SU-DHL-6 (cell line): ENCODE data around the gene RGS3.

Experiments used
- H2AFZ ChIP-seq: fragments of 200-600 bp; sonication (generic); 2 replicates; pipeline ENCODE4 v1.6.1; 2014; ENCODE audit warnings: low read depth, mild to moderate bottlenecking, moderate library complexity, mixed read lengths, antibody characterized with exemption, low read length; ENCODE audit not compliant: severe bottlenecking
- H3F3A ChIP-seq: fragments of 200-600 bp; shearing (Covaris generic); 2 replicates; pipeline ENCODE4 v1.6.0; 2016; ENCODE audit warnings: antibody characterized with exemption, mild to moderate bottlenecking; ENCODE audit not compliant: insufficient read depth
- H3K27ac ChIP-seq: fragments of 200-600 bp; sonication (generic); 2 replicates; pipeline ENCODE4 v1.5.1; 2016; ENCODE audit warnings: low read depth, mild to moderate bottlenecking, low read length, moderate library complexity, mixed read lengths
- H3K27me3 ChIP-seq: fragments of 200-600 bp; sonication (generic), shearing (Covaris generic); 2 replicates; pipeline ENCODE4 v1.6.0; 2014; ENCODE audit warnings: mild to moderate bottlenecking, low read length
- H3K36me3 ChIP-seq: fragments of 200-600 bp; sonication (generic); 2 replicates; pipeline ENCODE4 v1.6.1; 2014; ENCODE audit warnings: mild to moderate bottlenecking, low read length, mixed read lengths
- H3K4me2 ChIP-seq: fragments of 300-600, 200-600 bp; shearing (Covaris generic), sonication (generic); 2 replicates; pipeline ENCODE4 v1.6.0; 2014; ENCODE audit warnings: low read length, low read depth, mild to moderate bottlenecking; ENCODE audit not compliant: poor library complexity, severe bottlenecking
- H3K4me3 ChIP-seq: fragments of 200-600 bp; sonication (generic); 2 replicates; pipeline ENCODE4 v1.5.1; 2014; ENCODE audit warnings: antibody characterized with exemption, low read length, mild to moderate bottlenecking, mixed read lengths; ENCODE audit not compliant: insufficient read depth, poor library complexity, severe bottlenecking
- H3K79me2 ChIP-seq: fragments of 200-600 bp; sonication (generic); 2 replicates; pipeline ENCODE4 v1.6.1; 2014; ENCODE audit warnings: mild to moderate bottlenecking, low read length, moderate library complexity; ENCODE audit not compliant: insufficient read depth
- H3K9ac ChIP-seq: fragments of 200-600 bp; sonication (generic); 2 replicates; pipeline ENCODE4 v1.7.0; 2014; ENCODE audit warnings: mild to moderate bottlenecking, low read length
- H3K9me2 ChIP-seq: fragments of 200-600 bp; sonication (generic); replicated peaks from 2 replicates; pipeline ENCODE4 v1.6.1; 2014; ENCODE audit warnings: low read length; ENCODE audit not compliant: insufficient read depth
- H3K9me3 ChIP-seq: fragments of 200-600 bp; sonication (generic); 2 replicates; pipeline ENCODE4 v1.6.1; 2014; ENCODE audit warnings: low read length, mixed read lengths; ENCODE audit not compliant: insufficient read depth
- H4K20me1 ChIP-seq: fragments of 200-600 bp; sonication (generic); 2 replicates; pipeline ENCODE4 v1.6.1; 2014; ENCODE audit warnings: low read depth, mild to moderate bottlenecking, antibody characterized with exemption, low read length, moderate library complexity, mixed read lengths
- EZH2phosphoT487 ChIP-seq: fragments of 200-600 bp; sonication (generic), shearing (Covaris generic); conservative IDR thresholded peaks from 2 replicates; pipeline ENCODE4 v1.6.1; 2018; ENCODE audit warnings: mild to moderate bottlenecking, antibody characterized with exemption, low read length, moderate library complexity, mixed read lengths
- TF ChIP-seq, protein P1 (sequence below): fragments of 200-600 bp; sonication (generic); IDR thresholded peaks from one replicate; pipeline ENCODE4 v1.5.1; 2017; ENCODE audit warnings: antibody characterized with exemption, mild to moderate bottlenecking, low read length, moderate library complexity; ENCODE audit not compliant: insufficient read depth, poor library complexity, severe bottlenecking

RGS3 gene

GRCh38 chr9:113476511-113476916, 13.0 kb downstream of the RGS3 start:
- Histone ChIP-seq H2AFZ (no peak overlapping the region), H3K9ac (no peak overlapping the region), H3K9me2 (no peaks in the 10 kb centered on the region), H3K27ac (no peak overlapping the region), H4K20me1 (no peaks in the 10 kb centered on the region), H3K9me3 (no peaks in the 10 kb centered on the region), H3K4me3 (no peak overlapping the region), H3K79me2 (no peaks in the 10 kb centered on the region), H3K4me2 (no peak overlapping the region), H3K36me3 (no peaks in the 10 kb centered on the region), H3F3A (no peaks in the 10 kb centered on the region), H3K27me3 (no peaks in the 10 kb centered on the region)
- TF ChIP-seq, protein P1, sequence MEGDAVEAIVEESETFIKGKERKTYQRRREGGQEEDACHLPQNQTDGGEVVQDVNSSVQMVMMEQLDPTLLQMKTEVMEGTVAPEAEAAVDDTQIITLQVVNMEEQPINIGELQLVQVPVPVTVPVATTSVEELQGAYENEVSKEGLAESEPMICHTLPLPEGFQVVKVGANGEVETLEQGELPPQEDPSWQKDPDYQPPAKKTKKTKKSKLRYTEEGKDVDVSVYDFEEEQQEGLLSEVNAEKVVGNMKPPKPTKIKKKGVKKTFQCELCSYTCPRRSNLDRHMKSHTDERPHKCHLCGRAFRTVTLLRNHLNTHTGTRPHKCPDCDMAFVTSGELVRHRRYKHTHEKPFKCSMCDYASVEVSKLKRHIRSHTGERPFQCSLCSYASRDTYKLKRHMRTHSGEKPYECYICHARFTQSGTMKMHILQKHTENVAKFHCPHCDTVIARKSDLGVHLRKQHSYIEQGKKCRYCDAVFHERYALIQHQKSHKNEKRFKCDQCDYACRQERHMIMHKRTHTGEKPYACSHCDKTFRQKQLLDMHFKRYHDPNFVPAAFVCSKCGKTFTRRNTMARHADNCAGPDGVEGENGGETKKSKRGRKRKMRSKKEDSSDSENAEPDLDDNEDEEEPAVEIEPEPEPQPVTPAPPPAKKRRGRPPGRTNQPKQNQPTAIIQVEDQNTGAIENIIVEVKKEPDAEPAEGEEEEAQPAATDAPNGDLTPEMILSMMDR = no peak

GRCh38 chr9:113477058-113477457, 13.5 kb downstream of the RGS3 start:
- Histone ChIP-seq H3K9ac (no peak overlapping the region), H3K9me2 (no peaks in the 10 kb centered on the region)

DNA sequence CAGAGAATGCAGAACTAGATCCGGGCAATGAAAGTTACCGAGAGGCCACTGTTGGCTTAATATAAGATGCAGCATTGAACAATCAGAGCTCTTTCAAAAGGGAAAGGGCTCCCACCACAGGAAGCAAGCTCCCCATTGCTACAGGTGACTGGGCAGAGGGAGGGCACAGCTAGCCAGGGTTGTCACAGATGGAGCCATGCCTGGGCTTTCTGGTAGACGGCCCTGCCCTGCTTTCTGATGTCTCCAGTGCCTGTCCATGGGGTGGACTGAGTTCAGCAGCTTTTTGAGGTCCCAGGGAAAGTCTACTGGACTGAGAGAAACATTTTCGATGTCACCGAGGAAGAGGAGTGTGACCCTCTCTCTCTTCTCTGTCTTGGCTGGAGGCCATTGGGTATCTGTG, 14.1 kb downstream of the RGS3 start:
- Histone ChIP-seq H3K79me2 (no peaks in the 10 kb centered on the region), H3K4me2 (no peak overlapping the region), H3K27ac (no peak overlapping the region), H3K9me3 (no peaks in the 10 kb centered on the region), H3K4me3 (no peak overlapping the region), H3K27me3 (no peaks in the 10 kb centered on the region), H4K20me1 (no peaks in the 10 kb centered on the region), H2AFZ (no peak overlapping the region), H3K9me2 (no peaks in the 10 kb centered on the region), H3K36me3 (no peaks in the 10 kb centered on the region), H3K9ac (no peak overlapping the region), H3F3A (no peaks in the 10 kb centered on the region)
- TF ChIP-seq, protein P1 = no peak
- TF ChIP-seq EZH2phosphoT487 = no peak

More at GRCh38 chr9:113477058-113477457, 13.5 kb downstream of the RGS3 start:
- no peaks in the 10 kb centered on the region for H3F3A ChIP-seq
- H3K4me2 ChIP-seq = no peak overlapping the region
- no peak overlapping the region for H3K4me3 ChIP-seq
- H3K9me3 ChIP-seq = no peaks in the 10 kb centered on the region
- H3K79me2 ChIP-seq = no peaks in the 10 kb centered on the region
- H4K20me1 ChIP-seq = no peaks in the 10 kb centered on the region
- TF ChIP-seq, protein P1 = no peak
- TF ChIP-seq EZH2phosphoT487 = no peak
- no peaks in the 10 kb centered on the region for H3K27me3 ChIP-seq
- no peak overlapping the region for H2AFZ ChIP-seq
- no peak overlapping the region for H3K27ac ChIP-seq
- H3K36me3 ChIP-seq = no peaks in the 10 kb centered on the region
